Measurements from ENCODE around the gene RPL7L1. TPM values are rescaled to one million over a fixed set of nuclear protein-coding genes. Genes with fewer than 3 reads are reported as not detected.

RPL7L1 gene
- total RNA-seq, 3 donors from 2014 or later (not counting 1 experiment from before 2014, with no cell fraction given) = 66.9 to 67.2 (median 66.9) TPM

- no peaks in the 10 kb centered on the region for H3K27me3 Mint-ChIP-seq (ENCODE audit: low read depth in 2 of 2)
- Histone ChIP-seq H3K27ac (ENCODE audit: low read length) (no peak overlapping the region), H3K27me3 (ENCODE audit: control insufficient read depth, insufficient read depth, low read length) (no peaks in the 10 kb centered on the region), H3K4me3 (ENCODE audit: low read length) (no peak overlapping the region), H3K4me1 (ENCODE audit: control insufficient read depth, insufficient read depth, low read length) (peaks cover 6% of the 10 kb centered on the region), H3K36me3 (ENCODE audit: control insufficient read depth, insufficient read depth, low read length) (no peaks in the 10 kb centered on the region), H3K9me3 (ENCODE audit: control insufficient read depth, insufficient read depth, low read length) (no peaks in the 10 kb centered on the region)
- 97% methylated on average over 10 of the region's 10 CpGs for WGBS (ENCODE audit: insufficient coverage)
- H3K4me1 Mint-ChIP-seq = peaks cover 8 to 12% of the 10 kb centered on the region in 2 donors
- no peaks in the 10 kb centered on the region for H3K36me3 Mint-ChIP-seq
- TF ChIP-seq CTCF (IDR thresholded peaks at IDR 0.05) = no peak
- H3K9me3 Mint-ChIP-seq = no peaks in the 10 kb centered on the region
- intact Hi-C loops (cut with micrococcal nuclease) = no loop called here
- ATAC-seq = no peak
- H3K27ac Mint-ChIP-seq = no peak overlapping the region
- DNase-seq = no peak
- H3K4me3 Mint-ChIP-seq = no peak overlapping the region
These were observed 25.1 kb downstream of the RPL7L1 start for GRCh38 chr6:42904467-42904866.

GRCh38 chr6:42907336-42907735, 27.9 kb downstream of the RPL7L1 start:
- Histone ChIP-seq H3K4me1 (ENCODE audit: control insufficient read depth, insufficient read depth, low read length) (no peaks in the 10 kb centered on the region), H3K4me3 (ENCODE audit: low read length) (no peak overlapping the region), H3K27me3 (ENCODE audit: control insufficient read depth, insufficient read depth, low read length) (no peaks in the 10 kb centered on the region), H3K27ac (ENCODE audit: low read length) (no peak overlapping the region), H3K36me3 (ENCODE audit: control insufficient read depth, insufficient read depth, low read length) (no peaks in the 10 kb centered on the region), H3K9me3 (ENCODE audit: control insufficient read depth, insufficient read depth, low read length) (no peaks in the 10 kb centered on the region)
- H3K36me3 Mint-ChIP-seq = no peaks in the 10 kb centered on the region
- WGBS (ENCODE audit: insufficient coverage) = 93% methylated on average over 5 of the region's 5 CpGs
- H3K4me3 Mint-ChIP-seq = no peak overlapping the region
- TF ChIP-seq CTCF (IDR thresholded peaks at IDR 0.05) = no peak
- no peaks in the 10 kb centered on the region for H3K4me1 Mint-ChIP-seq
- H3K27me3 Mint-ChIP-seq (ENCODE audit: low read depth in 2 of 2) = peaks cover 0 to 8% of the 10 kb centered on the region in 2 donors
- no peak for DNase-seq
- H3K27ac Mint-ChIP-seq = no peak overlapping the region
- H3K9me3 Mint-ChIP-seq = no peaks in the 10 kb centered on the region
- no peak for ATAC-seq
- intact Hi-C loops (cut with micrococcal nuclease) = no loop called here

GRCh38 chr6:42909835-42910234, 30.4 kb downstream of the RPL7L1 start:
- no peak overlapping the region for H3K4me3 ChIP-seq (ENCODE audit: low read length)
- H3K27ac ChIP-seq (ENCODE audit: low read length) = no peak overlapping the region
- Mint-ChIP-seq H3K36me3 (no peaks in the 10 kb centered on the region), H3K27me3 (ENCODE audit: low read depth in 2 of 2) (peaks cover 0 to 9% of the 10 kb centered on the region in 2 donors), H3K27ac (no peak overlapping the region), H3K9me3 (no peaks in the 10 kb centered on the region), H3K4me1 (no peaks in the 10 kb centered on the region), H3K4me3 (no peak overlapping the region)
- H3K4me1 ChIP-seq (ENCODE audit: control insufficient read depth, insufficient read depth, low read length) = no peaks in the 10 kb centered on the region
- no peaks in the 10 kb centered on the region for H3K36me3 ChIP-seq (ENCODE audit: control insufficient read depth, insufficient read depth, low read length)
- TF ChIP-seq CTCF (IDR thresholded peaks at IDR 0.05) = no peak
- 89% methylated on average over 8 of the region's 10 CpGs for WGBS (ENCODE audit: insufficient coverage)
- H3K27me3 ChIP-seq (ENCODE audit: control insufficient read depth, insufficient read depth, low read length) = no peaks in the 10 kb centered on the region
- intact Hi-C loops (cut with micrococcal nuclease) = no loop called here
- H3K9me3 ChIP-seq (ENCODE audit: control insufficient read depth, insufficient read depth, low read length) = no peaks in the 10 kb centered on the region
- no peak for ATAC-seq
- no peak for DNase-seq

Measured in natural killer cell (primary cell).